ENCODE data around the gene BMPR1A. TPM values are rescaled to one million over a fixed set of nuclear protein-coding genes. Genes with fewer than 3 reads are reported as not detected.

BMPR1A gene
- total and polyA plus RNA-seq, 2 of the 4 experiments (the other 2 are of a cell fraction), result 15.9 to 93.7 TPM

DNA sequence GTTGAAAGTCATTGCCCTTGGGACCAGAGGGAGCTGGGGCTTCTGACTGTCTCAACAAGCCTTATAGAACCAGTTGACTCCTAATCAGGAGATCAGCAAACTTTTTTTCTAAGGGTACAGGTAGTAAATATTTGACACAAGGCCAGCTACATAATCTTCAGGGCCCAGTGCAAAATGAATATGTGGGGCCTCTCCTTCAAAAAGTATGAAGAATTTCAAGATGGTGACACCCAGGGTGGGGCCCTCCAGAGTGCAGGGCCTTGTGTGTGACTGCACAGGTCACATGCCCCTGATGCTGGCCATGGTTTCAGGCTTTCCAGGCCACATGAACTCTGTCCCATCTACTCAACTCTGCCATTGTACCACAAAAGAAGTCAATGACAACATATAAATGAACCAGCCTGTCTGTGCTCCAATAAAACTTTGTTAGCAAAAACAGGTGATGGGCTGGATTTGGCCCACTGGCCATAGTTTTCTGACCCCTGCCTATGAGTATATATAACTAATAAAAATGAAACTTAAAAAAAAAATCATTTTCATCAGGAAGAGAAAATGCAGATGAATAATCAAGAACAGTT, 194.9 kb downstream of the BMPR1A start:
- Histone ChIP-seq H3K4me1 (ENCODE audit: control insufficient read depth, insufficient read depth, low read length) (peaks cover 7% of the 10 kb centered on the region), H3K27ac (ENCODE audit: insufficient read depth, low read length) (no peak overlapping the region), H2BK120ac (ENCODE audit: low read depth, low read length) (no peak overlapping the region), H3K4me2 (ENCODE audit: low read depth, low read length) (no peak overlapping the region), H2AK9ac (replicated peaks; ENCODE audit: low read depth, low read length, poor library complexity) (no peak overlapping the region), H3K9ac (ENCODE audit: low read depth, low read length) (no peak overlapping the region), H3K14ac (replicated peaks; ENCODE audit: low read depth, low read length) (no peak overlapping the region), H4K91ac (ENCODE audit: insufficient read depth, low read depth, low read length) (no peak overlapping the region), H2AK5ac (ENCODE audit: low read depth, low read length) (no peak overlapping the region), H3K9me1 (ENCODE audit: insufficient read depth, low read length) (no peaks in the 10 kb centered on the region; the same call in 1 of the 2 replicates), H3K4ac (ENCODE audit: low read depth, low read length) (no peak overlapping the region), H3K27me3 (ENCODE audit: control insufficient read depth, insufficient read depth, low read length) (peaks cover 12% of the 10 kb centered on the region), H2AFZ (replicated peaks; ENCODE audit: low read length, poor library complexity) (no peak overlapping the region), H4K20me1 (ENCODE audit: insufficient read depth, low read length) (no peaks in the 10 kb centered on the region), H4K8ac (ENCODE audit: low read depth in 2 of 2, low read length in 2 of 2) (no peak overlapping the region), H3K56ac (ENCODE audit: extremely low read depth, insufficient read depth, low read length) (no peak overlapping the region), H3K23ac (ENCODE audit: low read depth, low read length) (no peak overlapping the region), H3K4me3 (ENCODE audit: insufficient read depth, low read depth, low read length) (no peak overlapping the region), H3K36me3 (ENCODE audit: control insufficient read depth, insufficient read depth, low read length) (no peaks in the 10 kb centered on the region), H4K5ac (ENCODE audit: low read depth, low read length) (no peak overlapping the region), H2BK20ac (ENCODE audit: low read depth, low read length) (no peak overlapping the region), H3K18ac (ENCODE audit: low read depth, low read length) (no peak overlapping the region), H2BK5ac (ENCODE audit: low read depth, low read length, poor library complexity, severe bottlenecking) (no peak overlapping the region), H2BK15ac (ENCODE audit: low read depth, low read length) (no peak overlapping the region), H3K79me1 (ENCODE audit: low read depth in 1 of 2, low read length in 2 of 2) (no peaks in the 10 kb centered on the region), H3K9me3 (ENCODE audit: control insufficient read depth, insufficient read depth, low read length) (peaks cover 3% of the 10 kb centered on the region)
- POLR2A ChIA-PET (ENCODE audit: unreplicated experiment), result no interaction called here
- ATAC-seq (ENCODE audit: low read depth) (no peak), DNase-seq (no peak)
- no TSS peak for BruUV-seq (replicated peaks)
- TF ChIP-seq, protein P1, sequence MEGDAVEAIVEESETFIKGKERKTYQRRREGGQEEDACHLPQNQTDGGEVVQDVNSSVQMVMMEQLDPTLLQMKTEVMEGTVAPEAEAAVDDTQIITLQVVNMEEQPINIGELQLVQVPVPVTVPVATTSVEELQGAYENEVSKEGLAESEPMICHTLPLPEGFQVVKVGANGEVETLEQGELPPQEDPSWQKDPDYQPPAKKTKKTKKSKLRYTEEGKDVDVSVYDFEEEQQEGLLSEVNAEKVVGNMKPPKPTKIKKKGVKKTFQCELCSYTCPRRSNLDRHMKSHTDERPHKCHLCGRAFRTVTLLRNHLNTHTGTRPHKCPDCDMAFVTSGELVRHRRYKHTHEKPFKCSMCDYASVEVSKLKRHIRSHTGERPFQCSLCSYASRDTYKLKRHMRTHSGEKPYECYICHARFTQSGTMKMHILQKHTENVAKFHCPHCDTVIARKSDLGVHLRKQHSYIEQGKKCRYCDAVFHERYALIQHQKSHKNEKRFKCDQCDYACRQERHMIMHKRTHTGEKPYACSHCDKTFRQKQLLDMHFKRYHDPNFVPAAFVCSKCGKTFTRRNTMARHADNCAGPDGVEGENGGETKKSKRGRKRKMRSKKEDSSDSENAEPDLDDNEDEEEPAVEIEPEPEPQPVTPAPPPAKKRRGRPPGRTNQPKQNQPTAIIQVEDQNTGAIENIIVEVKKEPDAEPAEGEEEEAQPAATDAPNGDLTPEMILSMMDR (conservative IDR thresholded peaks at IDR 0.05; ENCODE audit: low read depth, low read length), result no peak
- TF ChIP-seq RCOR1 (IDR thresholded peaks at IDR 0.05; ENCODE audit: insufficient replicate concordance, low read length) (no peak), CHD1 (IDR thresholded peaks at IDR 0.05; ENCODE audit: low read depth, low read length) (no peak), BHLHE40 (IDR thresholded peaks at IDR 0.05; ENCODE audit: low read depth, low read length) (no peak), NFE2L2 (IDR thresholded peaks at IDR 0.05; ENCODE audit: low read depth, low read length) (no peak), CEBPB (IDR thresholded peaks at IDR 0.05; ENCODE audit: low read depth, low read length) (no peak), SMC3 (IDR thresholded peaks at IDR 0.05; ENCODE audit: low read depth, low read length) (no peak), MXI1 (IDR thresholded peaks at IDR 0.05; ENCODE audit: borderline replicate concordance, low read depth, low read length) (no peak), MAZ (IDR thresholded peaks at IDR 0.05; ENCODE audit: borderline replicate concordance, low read depth, low read length) (no peak), RFX5 (IDR thresholded peaks at IDR 0.05; ENCODE audit: low read depth, low read length) (no peak), FOS (IDR thresholded peaks at IDR 0.05; ENCODE audit: low read depth, low read length) (no peak), RAD21 (IDR thresholded peaks at IDR 0.05; ENCODE audit: low read length) (no peak)
- TF ChIP-seq, protein P2, sequence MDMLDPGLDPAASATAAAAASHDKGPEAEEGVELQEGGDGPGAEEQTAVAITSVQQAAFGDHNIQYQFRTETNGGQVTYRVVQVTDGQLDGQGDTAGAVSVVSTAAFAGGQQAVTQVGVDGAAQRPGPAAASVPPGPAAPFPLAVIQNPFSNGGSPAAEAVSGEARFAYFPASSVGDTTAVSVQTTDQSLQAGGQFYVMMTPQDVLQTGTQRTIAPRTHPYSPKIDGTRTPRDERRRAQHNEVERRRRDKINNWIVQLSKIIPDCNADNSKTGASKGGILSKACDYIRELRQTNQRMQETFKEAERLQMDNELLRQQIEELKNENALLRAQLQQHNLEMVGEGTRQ (IDR thresholded peaks at IDR 0.05; ENCODE audit: low read depth, low read length), result no peak
- TF ChIP-seq, protein P3, sequence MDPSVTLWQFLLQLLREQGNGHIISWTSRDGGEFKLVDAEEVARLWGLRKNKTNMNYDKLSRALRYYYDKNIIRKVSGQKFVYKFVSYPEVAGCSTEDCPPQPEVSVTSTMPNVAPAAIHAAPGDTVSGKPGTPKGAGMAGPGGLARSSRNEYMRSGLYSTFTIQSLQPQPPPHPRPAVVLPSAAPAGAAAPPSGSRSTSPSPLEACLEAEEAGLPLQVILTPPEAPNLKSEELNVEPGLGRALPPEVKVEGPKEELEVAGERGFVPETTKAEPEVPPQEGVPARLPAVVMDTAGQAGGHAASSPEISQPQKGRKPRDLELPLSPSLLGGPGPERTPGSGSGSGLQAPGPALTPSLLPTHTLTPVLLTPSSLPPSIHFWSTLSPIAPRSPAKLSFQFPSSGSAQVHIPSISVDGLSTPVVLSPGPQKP (IDR thresholded peaks at IDR 0.05; ENCODE audit: borderline replicate concordance, low read depth, low read length), result no peak
- CTCF ChIA-PET, result no interaction called here
- in situ Hi-C loops (cut with MboI; ENCODE audit: low sequenced_read_pairs) (no loop called here), intact Hi-C loops (cut with micrococcal nuclease) (no loop called here), dilution Hi-C loops (cut with HindIII; ENCODE audit: low sequenced_read_pairs, unreplicated experiment) (no loop called here)
